ENCODE results near the gene MYO1D. TPM values are rescaled to one million over a fixed set of nuclear protein-coding genes. Genes with fewer than 3 reads are reported as not detected.
A peak's percentile ranks its signal among the peaks of the same experiment; 100 is the strongest.

The MYO1D gene
- total and polyA plus RNA-seq, 2 donors (not counting 3 experiments of a cell fraction or from before 2014, with no cell fraction given) = 37.8 to 85.5 TPM

DNA sequence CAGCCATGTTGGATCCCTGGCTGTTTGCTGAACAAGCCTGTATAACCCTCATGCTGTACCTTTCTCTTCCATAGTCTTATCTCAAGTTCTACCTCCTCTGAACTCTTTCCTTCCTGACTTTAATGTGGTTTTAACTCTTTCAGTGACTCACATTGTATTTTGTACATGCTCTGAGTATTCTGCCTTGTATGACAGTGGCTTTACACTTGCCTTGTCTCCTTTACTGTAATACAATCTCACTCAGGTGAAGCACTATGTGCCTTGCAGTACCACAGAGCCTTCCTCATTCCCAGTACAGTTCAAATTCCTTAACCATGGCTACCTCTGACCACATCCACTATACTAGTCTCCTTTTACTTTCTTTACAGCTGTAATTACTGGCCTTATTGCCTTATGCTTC, 418.6 kb downstream of the MYO1D start:
- Histone ChIP-seq H4K20me1 (replicated peaks; ENCODE audit: control insufficient read depth, extremely low read depth, insufficient read depth, low read length) (peaks cover 11% of the 10 kb centered on the region), H3K36me3 (ENCODE audit: control insufficient read depth in 2 of 2, extremely low read depth in 1 of 2, insufficient read depth in 2 of 2, low read length in 2 of 2) (peaks cover 20 to 25% of the 10 kb centered on the region in 2 experiments)
- CTCF ChIA-PET = interaction anchor here (1.8 kb wide), 1 partner anchor 14 kb away, joined by 5 read pairs; the partner anchor contains the start of gene PSMD11

More for the DNA sequence above, 418.6 kb downstream of the MYO1D start:
- no TSS peak for BruUV-seq (replicated peaks)
- Histone ChIP-seq H3K9ac (replicated peaks; ENCODE audit: extremely low read depth, insufficient read depth, low read length) (no peak overlapping the region), H2AFZ (ENCODE audit: low read depth, low read length) (no peak overlapping the region), H3K4me1 (ENCODE audit: control insufficient read depth, extremely low read depth, insufficient read depth, low read length) (no peaks in the 10 kb centered on the region), H3K9me1 (replicated peaks; ENCODE audit: control insufficient read depth, extremely low read depth, insufficient read depth, low read length) (no peaks in the 10 kb centered on the region), H3K79me2 (ENCODE audit: control insufficient read depth, insufficient read depth, low read length) (peaks cover 66% of the 10 kb centered on the region), H3K27ac (ENCODE audit: insufficient read depth, low read depth, low read length) (no peak overlapping the region), H3K4me3 (replicated peaks in 1 of 3; ENCODE audit: insufficient read depth in 1 of 3, low read depth in 1 of 3, low read length in 3 of 3) (no peak overlapping the region), H3K9me3 (replicated peaks; ENCODE audit: control insufficient read depth, insufficient read depth, low read length) (no peaks in the 10 kb centered on the region), H3K4me2 (ENCODE audit: insufficient read depth, low read length) (no peak overlapping the region), H3K27me3 (ENCODE audit: control insufficient read depth in 2 of 2, insufficient read depth in 2 of 2, low read length in 2 of 2) (no peaks in the 10 kb centered on the region)
- POLR2A ChIA-PET = no interaction called here
- intact Hi-C loops (cut with micrococcal nuclease) = no loop called here
- peak; percentile 53 for FAIRE-seq
- DNase-seq (ENCODE audit: low read depth, low spot score) = no peak
- dilution Hi-C loops (cut with MboI; ENCODE audit: extremely low pct_ligation_motif_present, low sequenced_read_pairs) = no loop called here
- TF ChIP-seq EZH2 (IDR thresholded peaks at IDR 0.05; ENCODE audit: borderline replicate concordance, low read depth, low read length, severe bottlenecking) = no peak
- TF ChIP-seq, protein P1, sequence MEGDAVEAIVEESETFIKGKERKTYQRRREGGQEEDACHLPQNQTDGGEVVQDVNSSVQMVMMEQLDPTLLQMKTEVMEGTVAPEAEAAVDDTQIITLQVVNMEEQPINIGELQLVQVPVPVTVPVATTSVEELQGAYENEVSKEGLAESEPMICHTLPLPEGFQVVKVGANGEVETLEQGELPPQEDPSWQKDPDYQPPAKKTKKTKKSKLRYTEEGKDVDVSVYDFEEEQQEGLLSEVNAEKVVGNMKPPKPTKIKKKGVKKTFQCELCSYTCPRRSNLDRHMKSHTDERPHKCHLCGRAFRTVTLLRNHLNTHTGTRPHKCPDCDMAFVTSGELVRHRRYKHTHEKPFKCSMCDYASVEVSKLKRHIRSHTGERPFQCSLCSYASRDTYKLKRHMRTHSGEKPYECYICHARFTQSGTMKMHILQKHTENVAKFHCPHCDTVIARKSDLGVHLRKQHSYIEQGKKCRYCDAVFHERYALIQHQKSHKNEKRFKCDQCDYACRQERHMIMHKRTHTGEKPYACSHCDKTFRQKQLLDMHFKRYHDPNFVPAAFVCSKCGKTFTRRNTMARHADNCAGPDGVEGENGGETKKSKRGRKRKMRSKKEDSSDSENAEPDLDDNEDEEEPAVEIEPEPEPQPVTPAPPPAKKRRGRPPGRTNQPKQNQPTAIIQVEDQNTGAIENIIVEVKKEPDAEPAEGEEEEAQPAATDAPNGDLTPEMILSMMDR (IDR thresholded peaks at IDR 0.05; ENCODE audit: extremely low read depth in 1 of 2, insufficient read depth in 1 of 2, low read depth in 1 of 2, low read length in 2 of 2) = no peak
- TF ChIP-seq, protein P2, sequence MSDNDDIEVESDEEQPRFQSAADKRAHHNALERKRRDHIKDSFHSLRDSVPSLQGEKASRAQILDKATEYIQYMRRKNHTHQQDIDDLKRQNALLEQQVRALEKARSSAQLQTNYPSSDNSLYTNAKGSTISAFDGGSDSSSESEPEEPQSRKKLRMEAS (IDR thresholded peaks at IDR 0.05; ENCODE audit: insufficient read depth, insufficient read length) = no peak
- TF ChIP-seq POLR2AphosphoS5 (IDR thresholded peaks at IDR 0.05; ENCODE audit: insufficient read depth, low read depth, low read length) = no peak
- TF ChIP-seq POLR2A (IDR thresholded peaks at IDR 0.05; ENCODE audit: low read depth, low read length) = no peak
- no peak for TF ChIP-seq JUN (IDR thresholded peaks at IDR 0.05; ENCODE audit: borderline replicate concordance, insufficient read depth, insufficient read length, low read depth)
- no peak for TF ChIP-seq FOS (IDR thresholded peaks at IDR 0.05; ENCODE audit: borderline replicate concordance, insufficient read depth, low read length)
- no peak for TF ChIP-seq GATA2 (IDR thresholded peaks at IDR 0.05; ENCODE audit: insufficient read depth, insufficient read length, low read depth, low read length)
- no peak for TF ChIP-seq MYC (IDR thresholded peaks at IDR 0.05; ENCODE audit: low read depth, low read length)
